Stimulated activated CD4-positive, alpha-beta T cell treated with anti-CD3 and anti-CD28 coated beads, Interleukin-2, amount 100 ng/mL, for 48 hours (primary cell): ENCODE measurements around the gene TMEM219.
A peak's percentile ranks its signal among the peaks of the same experiment; 100 is the strongest.
"Not testable (repeated sequence)": the region's sequence is repeated elsewhere in the genome, so short reads cannot be mapped to it uniquely, and the experiment has no call there.

ENCODE experiments used
- DNase-seq, 2 donors: peaks; one replicate each; pipeline ENCODE4 v3.0.0-alpha.2; 2020

Gene TMEM219

GRCh38 chr16:29951625-29952365 lies 10.1 kb upstream of the TMEM219 start:
- no peak for DNase-seq

- no peak for DNase-seq
These were observed 3.1 kb upstream of the TMEM219 start for GRCh38 chr16:29958756-29959155.

DNA sequence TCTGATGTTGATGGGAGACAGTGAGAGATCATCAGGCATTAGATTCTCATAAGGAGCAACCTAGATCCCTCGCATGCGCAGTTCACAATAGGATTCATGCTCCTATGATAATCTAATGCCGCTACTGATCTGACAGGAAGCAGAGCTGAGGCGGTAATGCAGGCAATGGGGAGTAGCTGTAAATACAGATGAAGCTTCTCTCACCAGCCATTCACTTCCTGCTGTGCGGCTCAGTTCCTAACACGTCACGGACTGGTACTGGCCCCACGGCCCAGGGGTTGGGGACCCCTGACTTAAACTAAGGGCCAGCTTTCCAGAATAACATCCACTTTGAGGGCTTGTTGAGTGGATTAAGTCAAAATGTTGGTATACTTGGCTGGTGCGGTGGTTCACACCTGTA lies 2.6 kb upstream of the TMEM219 start:
- no peak for DNase-seq

DNA sequence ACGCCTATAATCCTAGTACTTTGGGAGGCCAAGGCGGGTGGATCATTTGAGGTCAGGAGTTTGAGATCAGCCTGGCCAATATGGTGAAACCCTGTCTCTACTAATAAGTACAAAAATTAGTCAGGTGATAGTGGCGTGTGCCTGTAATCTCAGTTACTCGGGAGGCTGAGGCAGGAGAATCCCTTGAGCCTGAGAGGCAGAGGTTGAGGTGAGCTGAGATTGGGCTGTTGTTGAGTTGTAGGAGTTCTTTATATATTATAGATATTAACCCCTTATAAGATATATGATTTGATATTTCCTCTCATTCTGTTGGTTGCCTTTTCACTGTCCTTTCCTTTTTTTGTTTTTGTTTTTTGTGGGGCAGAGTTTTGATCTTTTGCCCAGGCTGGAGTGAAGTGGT lies 2.1 kb upstream of the TMEM219 start:
- not testable (repeated sequence) for DNase-seq

GRCh38 chr16:29961127-29961478 lies 776 bp upstream of the TMEM219 start:
- DNase-seq: no peak

DNA sequence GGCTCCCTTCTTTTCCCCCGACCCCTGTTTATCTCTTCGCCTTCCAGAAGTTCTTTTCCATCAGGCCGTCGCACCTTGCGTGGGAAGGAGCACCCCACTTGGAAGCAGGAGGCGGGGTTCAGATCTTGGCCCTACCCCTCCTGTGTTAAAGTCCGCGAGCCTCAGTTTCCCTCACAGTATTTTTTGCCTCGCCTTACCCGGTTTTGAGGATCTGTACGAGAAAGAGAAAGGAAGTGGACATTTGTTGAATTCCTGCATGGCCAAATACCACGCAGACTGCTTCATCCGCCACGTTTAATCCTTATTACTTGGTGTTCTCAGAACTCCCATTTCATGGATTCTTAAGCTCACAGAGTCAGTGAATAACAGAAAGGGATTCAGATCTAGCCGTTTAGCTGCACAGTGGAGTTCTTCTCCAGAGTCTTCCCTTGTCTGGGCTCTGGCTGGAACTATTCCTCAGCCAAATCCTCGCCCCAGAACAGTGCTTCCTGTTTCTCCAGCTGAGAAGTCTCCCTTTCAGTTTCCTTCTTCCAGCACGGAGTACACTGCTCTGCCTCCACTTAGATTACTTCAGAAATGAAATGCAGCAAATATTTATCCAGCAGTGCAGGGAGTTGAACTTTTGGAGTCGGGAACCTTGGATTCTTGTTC lies 590 bp downstream of the TMEM219 start:
- DNase-seq: no peak

GRCh38 chr16:29963021-29963743 lies 1.3 kb downstream of the TMEM219 start:
- DNase-seq: no peak

DNA sequence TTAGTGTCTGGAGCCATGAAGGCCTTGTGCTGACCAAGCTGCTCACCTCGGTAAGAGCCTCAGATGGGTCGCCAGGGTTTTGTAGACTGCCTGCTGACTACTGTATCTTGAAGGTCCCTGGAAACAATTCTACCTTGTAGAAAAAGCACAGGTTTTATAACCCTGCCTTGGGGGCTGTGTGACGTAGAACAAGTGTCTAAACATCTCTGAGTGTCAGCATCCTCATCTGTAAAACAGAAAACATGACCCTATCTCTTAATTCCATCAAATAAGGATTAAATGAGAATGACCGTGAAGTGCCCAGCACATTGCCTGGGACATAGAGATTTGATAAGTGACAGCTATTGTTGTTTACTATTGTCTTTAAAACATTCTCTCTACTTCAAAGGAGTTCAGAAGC lies 6.3 kb downstream of the TMEM219 start:
- DNase-seq: no peak

DNA sequence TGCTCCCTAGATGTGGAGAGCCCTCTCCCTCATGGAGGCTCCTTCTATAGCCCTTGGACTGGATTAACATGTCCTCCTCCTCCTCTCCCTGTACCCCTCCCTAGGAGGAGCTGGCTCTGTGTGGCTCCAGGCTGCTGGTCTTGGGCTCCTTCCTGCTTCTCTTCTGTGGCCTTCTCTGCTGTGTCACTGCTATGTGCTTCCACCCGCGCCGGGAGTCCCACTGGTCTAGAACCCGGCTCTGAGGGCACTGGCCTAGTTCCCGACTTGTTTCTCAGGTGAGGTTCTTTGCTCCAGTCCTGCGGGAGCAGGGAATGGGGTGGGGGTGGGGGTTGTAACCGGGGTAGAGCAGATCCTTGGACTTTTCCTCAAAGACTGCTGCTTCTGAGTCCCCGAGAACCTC lies 9.4 kb downstream of the TMEM219 start:
- DNase-seq: no peak

DNA sequence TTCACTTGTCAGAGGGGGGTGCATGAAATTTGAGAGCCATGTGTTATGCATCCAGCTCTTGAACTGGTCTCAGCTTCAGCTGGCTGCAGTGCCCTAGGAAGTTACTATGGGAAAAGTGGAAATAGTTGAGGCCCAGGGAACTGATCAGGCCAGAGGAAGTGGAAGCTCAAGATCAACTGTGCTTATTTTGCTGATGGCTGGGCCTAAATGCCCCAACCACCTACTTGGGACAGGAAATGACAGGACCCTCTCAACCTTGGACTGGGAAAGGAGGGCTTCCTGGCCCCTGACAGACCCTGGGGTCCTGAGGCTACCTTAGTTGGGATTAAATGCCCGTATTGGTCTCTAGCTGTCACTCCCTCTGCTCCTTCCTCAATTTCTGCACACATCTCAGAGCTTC lies 10.6 kb downstream of the TMEM219 start:
- DNase-seq: no peak

DNA sequence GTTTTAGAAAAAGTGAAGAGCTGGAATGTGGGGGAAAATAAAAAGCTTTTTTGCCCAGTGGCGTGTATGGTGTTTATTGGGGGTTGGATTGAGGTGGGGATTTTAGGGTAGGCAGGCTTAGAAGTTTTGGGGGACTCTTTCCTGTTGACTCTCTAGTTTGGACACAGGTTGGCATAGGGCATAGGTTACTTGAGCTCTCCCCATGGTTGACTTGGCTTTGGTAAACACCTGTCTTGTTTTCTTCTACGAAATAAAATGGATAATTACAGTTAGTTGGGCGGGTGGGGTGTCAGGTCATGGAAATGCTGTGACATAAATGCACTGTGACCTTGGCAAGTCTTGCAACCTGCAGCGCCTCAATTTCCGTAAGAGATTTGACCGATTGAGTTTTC lies 11.1 kb downstream of the TMEM219 start:
- DNase-seq: no peak

DNA sequence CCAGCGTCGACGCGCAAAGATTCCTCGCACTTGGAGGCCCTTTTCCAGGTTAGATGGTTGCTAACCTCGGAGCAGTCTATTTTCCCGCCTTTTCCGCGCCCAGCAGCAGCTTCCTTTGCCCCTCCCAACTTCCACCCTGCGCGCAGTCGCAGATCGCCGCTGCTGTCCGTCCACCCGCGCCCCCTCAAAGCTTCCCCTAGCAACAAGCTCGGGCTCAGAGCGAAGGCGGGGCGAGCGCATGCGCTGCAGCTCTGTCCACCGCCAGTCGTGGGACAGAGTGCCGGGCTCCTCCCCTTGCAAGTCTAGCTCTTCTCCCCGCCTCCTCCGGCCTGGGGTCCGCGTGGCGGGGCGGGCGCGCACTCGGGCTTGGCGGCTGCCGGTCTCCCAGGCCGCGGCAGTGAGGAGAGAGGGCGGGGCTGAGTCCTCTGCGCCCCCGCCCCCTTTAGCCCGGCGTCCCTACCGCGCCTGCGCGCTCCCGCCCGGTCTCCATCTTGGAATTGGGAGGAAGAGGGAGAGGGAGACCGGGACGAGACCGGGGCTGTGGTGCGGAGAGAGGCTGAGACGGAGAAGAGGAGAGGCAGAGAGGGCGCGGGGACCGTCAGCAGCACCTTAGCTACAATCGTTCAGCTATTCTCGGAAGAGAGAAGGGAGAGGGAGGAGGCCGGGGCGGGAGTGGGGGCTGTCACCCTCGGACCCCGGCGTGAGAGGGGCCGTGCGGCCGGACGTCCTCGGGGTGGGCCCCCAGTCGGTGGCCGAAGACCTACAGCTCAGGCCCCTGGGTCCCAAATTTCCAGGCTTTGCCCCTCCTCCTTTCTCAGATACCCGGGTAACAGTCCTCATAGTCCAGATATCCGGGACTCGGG lies 11.7 kb downstream of the TMEM219 start, which contains the start of gene TAOK2:
TSS of gene TAOK2 (plus strand) at position 485 of the 863 bp plus-strand sequence. CDS start 3,905 bp downstream, outside the sequence.
- DNase-seq: peak; percentile 92 to 94

DNA sequence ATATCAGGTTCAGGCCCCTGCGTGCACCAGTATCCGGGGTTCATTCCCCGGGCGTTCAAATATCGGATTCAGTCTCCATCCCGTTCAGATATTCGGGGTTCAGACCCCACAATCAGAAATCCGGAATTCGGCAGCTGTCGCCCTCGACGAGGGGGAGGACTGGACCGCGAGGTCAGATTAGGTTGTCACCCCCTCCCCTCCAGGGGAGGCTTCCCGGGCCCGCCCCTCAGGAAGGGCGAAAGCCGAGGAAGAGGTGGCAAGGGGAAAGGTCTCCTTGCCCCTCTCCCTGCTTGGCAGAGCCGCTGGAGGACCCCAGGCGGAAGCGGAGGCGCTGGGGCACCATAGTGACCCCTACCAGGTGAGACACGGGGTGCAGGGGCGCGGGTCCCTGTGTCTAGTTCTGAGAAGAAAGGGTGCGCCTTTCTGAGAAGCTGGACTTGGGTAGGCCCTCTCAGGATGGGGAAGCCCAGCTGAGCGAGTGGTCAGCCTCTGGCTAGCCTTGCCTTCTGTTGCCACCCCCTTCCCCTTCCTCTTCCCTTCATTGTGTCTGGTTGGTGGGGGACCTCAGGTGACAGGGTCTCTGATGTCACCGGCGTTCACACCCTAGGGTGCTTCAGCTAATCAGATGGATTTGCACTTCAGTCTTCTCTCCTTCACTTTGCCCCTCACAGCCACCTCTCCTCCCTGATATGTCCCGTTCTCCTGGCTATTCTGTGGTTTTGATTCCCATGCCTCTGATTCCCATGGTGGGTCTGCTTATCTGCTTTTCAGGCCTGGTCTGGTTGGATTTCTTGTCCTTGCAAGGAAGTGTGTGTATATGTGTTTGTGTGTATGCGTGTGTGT lies 12.6 kb downstream of the TMEM219 start:
- no peak for DNase-seq

- DNase-seq: no peak
These were observed 13.3 kb downstream of the TMEM219 start for GRCh38 chr16:29975134-29975538.

DNA sequence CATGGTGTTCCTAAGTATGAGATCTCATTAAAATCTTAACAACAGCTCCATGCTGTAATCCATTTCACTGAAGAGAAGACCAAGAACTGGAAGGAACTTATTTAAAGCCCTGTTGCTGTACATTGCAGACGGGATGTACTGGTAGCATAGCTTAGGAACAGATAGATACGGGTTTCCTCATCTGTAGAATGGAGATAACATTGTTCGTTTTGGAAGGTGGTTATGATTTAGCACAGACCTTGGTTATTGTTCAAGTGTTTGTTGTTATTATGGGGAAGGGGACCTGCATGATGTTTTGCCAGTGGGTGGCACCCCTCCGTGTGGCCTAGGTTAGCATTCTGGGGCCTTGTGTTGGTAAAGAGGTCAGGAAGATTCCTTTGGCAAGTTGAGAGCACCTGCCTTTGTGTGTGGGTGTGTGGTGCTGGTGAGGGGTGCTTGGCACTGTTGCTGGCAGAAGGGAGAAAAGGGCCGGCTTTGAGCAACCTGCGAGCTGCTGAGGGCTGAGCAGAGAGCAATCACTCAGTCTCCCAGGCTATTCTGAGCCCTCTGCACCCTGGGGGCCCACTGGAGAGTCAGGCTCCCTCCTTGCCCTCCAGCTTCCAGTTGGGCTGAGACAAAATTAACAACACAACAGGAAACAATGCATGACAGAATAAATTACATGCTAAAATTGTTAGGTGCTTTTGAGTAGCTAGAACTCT lies 14.1 kb downstream of the TMEM219 start:
- DNase-seq: no peak

DNA sequence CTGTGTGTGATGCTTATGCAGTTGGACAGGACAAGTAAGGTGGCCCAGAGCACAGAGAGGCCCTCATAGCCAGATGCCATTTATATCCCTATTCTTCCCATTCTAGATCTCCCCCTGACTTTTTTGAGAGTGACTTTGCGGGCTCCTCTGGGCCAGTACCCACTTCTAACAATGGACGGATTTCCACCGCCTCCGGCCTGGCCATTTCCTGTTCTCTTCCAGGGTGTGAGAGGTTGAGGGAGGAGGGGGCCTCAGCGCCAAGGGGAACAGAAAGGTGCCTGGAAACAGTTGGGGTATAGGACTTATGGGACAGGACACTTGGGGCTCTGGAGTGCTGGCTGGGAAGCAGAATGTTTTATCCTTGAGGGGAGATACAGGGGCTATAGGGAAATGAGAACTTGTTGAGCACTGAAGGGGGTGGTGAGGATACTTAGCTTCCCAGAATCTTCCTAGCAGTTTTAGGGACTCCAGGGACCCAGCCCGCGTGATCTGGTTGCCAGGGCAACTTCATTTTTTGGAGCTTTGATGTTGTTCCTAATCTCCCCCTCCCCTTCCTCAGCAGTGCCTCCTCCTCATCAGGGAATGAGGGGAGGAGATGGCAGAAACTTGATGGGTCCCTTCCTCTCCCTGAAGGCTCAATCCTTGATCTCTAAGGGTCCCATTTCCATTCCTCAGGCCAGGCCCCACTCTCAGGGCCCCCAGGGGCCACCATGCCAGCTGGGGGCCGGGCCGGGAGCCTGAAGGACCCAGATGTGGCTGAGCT lies 15.4 kb downstream of the TMEM219 start:
- no peak for DNase-seq

DNA sequence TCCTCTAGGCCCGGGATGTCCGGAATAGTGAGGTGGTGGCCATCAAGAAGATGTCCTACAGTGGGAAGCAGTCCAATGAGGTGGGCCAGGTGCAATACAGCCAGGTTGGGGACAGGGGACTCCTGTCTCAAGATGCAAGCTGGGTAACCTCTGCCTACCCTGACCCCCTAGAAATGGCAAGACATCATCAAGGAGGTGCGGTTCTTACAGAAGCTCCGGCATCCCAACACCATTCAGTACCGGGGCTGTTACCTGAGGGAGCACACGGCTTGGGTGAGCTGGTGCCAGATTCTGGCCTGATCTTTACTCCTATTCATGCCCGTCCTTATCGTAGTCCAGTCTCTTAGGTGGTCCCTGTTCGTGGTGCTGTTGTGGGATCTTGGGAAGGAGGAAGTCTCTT lies 16.2 kb downstream of the TMEM219 start:
- no peak for DNase-seq

GRCh38 chr16:29978564-29979270 lies 16.8 kb downstream of the TMEM219 start:
- no peak for DNase-seq

DNA sequence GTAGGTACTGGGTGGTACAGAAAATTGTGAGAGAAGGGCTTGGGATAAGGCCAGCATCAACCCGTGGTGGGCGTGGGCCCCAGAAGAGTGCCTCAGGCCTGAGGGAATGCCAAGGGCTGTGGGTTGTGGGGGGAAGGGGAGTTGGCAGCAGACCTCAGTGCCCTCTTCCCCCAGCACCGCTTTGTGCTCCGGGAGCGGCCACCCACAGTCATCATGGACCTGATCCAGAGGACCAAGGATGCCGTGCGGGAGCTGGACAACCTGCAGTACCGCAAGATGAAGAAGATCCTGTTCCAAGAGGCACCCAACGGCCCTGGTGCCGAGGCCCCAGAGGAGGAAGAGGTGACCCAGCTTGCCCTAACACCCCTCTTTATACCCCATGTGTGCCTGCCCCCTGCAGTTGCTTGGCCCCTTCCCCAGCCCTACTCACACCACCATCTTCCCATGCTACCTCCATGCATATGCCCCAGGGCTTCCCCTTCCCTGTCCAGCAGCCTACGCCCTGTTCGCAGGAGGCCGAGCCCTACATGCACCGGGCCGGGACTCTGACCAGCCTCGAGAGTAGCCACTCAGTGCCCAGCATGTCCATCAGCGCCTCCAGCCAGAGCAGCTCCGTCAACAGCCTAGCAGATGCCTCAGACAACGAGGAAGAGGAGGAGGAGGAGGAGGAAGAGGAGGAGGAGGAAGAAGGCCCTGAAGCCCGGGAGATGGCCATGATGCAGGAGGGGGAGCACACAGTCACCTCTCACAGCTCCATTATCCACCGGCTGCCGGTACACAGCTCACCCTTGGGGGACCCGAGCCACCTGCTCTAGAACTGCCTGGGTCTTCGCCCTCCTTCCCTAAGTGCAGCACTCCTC lies 20.9 kb downstream of the TMEM219 start:
- no peak for DNase-seq
